HG03442 (cell line): ENCODE measurements around the gene PLCB4.
"Not testable (repeated sequence)": the region's sequence is repeated elsewhere in the genome, so short reads cannot be mapped to it uniquely, and the experiment has no call there.

Source experiments
- ATAC-seq: cut with Tn5 transposase; IDR thresholded peaks from one replicate; pipeline ENCODE4 v1.9.1; 2021; ENCODE audit warnings: mild to moderate bottlenecking, moderate library complexity; ENCODE audit not compliant: unreplicated experiment

The PLCB4 gene

DNA sequence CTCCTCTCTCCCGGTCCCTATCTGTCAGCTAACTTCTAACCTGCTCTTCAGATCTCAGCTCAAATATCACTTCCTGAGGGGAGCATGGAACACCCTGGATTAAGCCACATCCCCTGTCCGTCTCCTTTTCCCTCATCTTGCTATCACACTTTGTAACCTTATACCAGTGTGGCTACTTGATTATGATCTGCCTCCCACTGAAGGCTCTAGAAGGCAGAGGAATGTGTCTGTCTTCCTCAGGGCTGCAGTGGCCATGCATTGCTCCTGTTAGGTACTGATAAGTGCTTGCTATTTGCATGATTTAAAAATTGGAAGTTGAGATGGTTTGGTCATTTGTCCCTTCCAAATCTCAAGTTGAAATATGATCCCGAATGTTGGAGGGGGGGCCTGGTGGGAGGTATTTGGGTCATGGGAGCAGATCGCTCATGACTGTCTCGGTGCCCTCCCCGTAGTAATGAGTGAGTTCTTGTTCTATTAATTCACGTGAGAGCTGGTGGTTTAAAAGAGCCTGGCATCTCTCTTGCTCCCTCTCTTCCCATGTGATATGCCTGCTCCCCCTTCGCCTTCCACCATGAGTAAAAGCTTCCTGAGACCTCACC, 71.4 kb downstream of the PLCB4 start:
- ATAC-seq, result no peak

DNA sequence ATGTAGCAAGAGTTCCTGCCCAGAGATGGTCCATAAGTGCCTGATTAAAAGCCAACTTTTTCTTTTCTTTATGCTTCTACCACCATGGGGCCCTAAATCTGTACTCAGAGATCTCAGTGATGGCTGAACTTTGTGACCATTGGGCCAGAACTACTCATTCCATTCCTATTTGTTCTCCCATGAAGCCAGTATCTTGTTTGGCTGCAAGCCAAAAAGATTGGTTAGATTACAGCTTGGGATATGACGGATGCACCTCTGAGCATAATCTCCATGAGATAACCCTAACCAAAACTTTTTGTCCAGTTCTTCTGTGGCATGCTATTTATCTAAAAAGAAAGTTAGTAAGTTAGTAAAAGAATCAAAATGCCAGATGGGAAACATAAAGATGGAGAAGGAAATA, 72.2 kb downstream of the PLCB4 start:
- ATAC-seq, result no peak

DNA sequence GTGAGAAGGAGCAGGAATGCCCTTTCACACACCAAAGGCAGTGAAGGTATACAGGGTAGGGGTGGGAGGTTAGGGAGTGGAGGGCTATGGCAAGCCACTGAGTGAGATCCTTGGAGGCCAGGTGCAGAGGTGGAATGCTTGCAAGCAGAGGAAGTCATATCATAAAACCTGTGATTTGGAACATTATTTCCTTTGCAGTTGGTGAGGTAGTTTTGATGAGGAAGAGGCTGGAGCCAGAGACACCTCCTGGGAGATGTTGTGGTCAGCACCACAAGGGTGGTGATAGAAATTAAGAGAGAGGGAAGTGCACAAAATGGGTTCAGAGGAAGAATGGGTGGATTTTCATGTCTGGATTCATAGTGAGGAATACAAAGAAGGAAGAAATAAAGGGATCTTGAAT, 73.0 kb downstream of the PLCB4 start:
- no peak for ATAC-seq

DNA sequence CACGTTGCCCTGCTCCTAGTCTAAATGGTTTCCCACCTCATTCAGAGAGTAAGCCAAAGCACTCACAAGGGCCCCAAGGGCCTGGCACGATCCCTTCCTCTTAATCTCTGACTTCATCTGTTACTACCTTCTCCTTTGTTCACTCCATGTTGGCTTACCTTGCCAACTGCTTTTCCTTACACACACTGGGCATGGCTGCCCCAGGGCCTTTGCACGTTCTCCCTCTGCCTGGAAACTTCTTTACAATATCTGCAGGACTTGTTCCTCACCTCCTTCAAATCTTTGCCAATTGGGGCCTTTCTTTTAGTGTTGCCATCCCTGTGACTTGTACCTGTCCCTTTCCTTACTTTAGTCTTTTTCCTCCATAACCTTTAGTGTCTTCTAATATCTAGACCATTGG, 73.9 kb downstream of the PLCB4 start:
- no peak for ATAC-seq

DNA sequence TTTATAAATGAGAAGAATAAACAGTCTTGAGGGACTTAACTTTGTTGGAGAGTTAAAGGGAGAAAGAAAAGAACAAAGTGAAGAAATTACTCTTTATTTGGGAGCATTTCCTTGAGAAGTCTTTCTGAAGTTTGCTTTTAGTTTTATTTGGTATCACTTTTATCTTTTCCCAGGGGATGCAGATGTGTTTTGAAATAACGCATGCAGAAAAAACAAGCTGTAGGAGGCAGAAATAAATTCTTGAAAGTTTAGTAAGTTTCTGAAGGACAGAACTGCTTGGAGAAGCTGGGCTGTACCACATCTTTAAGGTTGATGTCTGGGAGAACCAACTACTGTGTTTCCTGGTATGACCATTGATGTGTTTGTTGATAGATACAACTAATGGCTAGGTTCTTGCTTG, 75.0 kb downstream of the PLCB4 start:
- ATAC-seq, result no peak

DNA sequence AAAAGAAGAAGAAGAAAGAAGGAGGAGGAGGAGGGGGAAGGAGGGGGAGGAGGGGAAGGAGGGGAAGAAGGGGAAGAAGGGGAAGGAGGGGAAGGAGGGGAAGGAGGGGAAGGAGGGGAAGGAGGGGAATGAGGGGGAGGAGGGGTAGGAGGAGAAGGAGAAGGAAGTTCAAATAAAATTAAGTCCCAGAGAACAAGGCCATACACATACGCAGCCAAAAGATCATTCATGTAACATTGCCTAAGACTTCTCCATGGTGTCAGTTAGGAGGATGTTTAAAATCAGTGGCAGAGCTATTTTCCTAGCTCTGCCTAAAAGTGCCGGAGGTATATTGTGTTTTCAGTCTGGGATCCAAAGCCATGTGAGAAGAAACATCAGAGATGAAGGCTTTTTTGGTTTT, 75.8 kb downstream of the PLCB4 start:
- ATAC-seq, result no peak

DNA sequence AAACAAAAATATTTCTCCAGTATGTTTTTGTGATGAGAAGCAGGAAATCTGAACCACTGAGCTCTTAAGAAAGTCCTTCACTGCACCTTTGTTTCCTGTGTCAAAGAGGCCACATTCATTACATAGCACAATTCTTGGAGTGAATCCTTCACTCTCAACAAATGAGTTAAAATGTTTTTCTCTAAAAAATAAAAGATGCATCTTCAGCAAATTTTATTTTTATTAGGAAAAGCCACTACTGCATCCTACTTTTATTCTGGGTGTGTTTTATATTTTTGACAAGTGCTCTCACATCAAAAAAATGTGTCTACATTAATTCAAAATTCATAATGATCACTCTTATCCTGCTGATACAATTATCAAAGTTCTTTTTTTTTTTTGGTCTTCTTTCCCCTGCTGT, 76.3 kb downstream of the PLCB4 start:
- no peak for ATAC-seq

DNA sequence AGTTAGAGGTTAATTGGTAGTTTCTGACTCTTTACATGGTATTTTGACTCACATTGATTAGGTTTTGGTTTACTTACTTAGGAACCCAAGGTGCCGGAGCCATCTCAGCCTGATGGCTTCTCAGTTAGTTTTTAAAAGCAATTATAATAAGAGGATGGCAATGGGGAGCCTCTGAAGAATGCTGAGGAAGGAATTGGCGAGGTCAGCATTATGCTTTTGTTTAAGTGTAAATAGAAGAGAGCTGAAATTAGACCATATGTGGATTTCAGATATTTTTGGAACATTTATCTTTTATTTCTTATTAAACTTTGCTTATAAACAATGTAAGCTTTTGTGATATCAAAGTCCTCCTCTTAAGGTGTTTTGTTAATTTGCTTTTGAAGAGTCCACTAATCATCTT, 77.8 kb downstream of the PLCB4 start:
- no peak for ATAC-seq

DNA sequence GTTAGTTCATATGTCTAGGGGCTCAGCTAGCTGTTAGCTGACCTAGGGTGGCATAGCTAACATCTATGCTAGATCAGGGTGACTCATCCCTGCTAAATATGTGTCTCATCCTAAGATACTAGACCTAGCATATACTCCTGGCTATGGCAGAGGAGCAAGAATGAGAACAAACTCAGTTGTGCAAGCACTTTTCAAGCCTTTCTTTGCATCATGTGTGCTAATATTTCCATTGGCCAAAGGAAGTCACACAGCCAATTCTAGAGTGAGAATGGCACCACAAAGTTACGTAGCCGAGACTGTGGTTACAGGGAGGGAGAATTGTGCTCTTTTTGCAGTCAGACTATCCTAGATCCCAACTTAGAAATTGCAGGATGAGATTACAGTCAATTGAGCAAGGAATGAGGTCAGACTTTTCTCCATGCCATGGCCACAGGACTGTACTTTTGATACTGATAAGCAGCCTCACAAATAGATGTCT, 78.7 kb downstream of the PLCB4 start:
- no peak for ATAC-seq

DNA sequence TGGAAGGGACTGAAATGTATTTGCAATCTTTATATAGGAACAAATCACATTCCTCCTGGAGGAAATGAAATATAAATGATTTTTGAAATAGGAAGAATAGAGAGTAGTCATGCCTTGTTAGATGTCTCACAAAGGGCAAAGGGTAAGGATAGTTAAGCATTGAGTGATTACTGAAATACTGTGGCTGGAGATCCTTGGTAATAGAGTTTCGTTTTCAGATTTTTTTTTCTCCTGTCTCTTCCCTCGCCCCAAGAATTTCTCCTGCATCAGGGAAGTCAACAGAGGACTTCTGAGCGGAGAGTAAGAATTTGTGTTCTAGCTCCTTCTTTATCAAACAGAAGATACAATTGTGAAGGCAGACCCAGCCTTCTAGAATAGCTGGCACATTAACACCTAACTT, 79.4 kb downstream of the PLCB4 start:
- ATAC-seq, result no peak

DNA sequence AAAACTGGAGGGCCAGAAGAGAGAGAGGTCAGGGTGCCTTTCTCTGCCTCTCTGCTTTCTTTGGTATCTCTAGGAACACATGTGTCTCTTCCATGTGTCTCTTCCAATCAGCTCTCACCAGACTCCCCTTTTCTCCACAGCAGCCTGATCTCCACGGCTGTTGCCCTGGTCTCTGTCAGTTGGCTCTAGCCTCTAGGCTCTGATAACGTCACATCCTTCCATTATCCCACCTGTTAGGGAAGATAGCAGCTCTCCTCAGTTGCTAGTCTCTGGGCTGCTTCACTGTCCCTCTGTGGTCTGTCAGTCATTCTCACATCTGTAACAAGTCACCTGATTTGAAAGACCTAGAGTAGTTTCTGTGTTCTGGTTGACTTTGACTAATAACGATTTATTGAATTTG, 80.2 kb downstream of the PLCB4 start:
- ATAC-seq, result no peak

DNA sequence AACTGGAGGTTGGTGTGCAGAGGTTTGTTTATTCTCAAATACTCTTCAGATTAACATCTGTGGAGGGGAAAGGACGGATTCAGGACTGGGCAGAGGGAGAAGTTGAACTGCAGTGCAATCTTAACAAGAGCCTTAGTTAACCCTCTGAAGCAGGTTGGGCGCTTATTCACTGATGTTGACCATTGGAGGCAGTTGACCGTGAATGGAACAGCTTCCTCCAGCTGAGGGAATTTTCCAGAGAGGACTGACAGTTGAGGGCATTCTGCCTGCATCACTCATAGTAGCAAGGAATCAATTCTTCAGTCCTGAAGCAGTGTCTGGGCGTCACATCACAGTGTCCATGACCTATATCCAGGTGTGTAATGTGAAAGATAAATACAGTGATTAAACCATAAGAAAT, 80.9 kb downstream of the PLCB4 start:
- no peak for ATAC-seq

DNA sequence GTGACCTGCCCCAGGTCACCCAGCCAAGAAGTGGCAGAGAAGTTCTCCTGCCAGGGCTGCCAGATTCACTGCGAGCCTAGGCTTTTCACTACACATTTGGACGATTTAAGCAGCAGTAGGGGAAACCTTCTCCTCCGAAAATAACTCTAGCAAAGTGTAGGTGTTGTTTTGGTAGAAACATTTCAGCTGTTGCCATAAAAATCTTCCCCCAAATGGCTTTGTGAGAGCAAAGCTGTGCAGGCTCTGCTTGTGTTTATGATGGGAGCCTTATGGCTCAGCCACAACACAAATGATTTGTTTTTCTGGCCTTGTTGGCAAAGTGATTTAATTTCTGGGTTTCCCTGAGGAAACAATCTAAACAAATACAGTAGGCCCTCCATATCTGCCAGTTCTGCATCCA, 81.8 kb downstream of the PLCB4 start:
- no peak for ATAC-seq

DNA sequence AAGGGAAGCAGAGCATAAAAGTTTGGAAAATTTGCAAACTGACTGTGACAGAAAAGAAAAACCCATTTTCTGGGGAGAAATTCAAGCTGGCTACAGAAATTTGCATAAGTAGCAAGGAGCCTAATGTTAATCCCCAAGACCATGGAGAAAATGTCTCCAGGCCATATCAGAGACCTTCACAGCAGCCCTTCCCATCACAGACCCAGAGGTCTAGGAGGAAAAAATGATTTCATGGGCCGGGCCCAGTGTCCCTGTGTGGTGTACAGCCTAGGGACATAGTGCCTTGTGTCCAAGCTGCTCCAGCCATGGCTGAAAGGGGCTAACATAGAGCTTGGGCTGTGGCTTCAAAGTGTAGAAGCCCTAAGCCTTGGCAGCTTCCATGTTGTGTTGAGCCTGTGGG, 83.3 kb downstream of the PLCB4 start:
- ATAC-seq, result not testable (repeated sequence)

DNA sequence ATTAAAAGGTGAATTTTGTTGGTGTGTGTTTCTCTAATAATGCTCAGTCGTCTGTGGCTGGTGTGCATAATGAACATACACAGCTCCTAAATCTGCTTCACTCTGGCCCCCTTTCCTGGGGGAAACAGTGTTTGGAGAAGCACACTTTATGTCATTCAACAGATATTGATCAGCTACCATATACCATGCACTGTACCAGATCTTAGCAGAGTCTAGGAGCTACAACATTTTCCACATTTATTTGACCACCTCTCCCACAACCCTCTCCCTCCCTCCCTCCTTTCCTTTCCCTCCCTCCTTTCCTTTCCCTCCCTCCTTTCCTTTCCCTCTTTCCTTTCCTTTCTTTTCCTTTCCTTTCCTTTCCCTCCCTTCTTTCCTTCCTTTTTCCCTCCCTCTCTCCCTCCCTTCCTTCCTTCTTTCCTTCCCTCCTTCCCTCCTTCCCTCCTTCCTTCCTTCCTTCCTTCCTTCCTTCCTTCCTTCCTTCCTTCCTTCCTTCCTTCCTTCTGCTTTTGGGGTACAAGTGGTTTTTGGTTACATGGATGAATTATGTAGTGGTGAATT, 85.7 kb downstream of the PLCB4 start:
- no peak for ATAC-seq

DNA sequence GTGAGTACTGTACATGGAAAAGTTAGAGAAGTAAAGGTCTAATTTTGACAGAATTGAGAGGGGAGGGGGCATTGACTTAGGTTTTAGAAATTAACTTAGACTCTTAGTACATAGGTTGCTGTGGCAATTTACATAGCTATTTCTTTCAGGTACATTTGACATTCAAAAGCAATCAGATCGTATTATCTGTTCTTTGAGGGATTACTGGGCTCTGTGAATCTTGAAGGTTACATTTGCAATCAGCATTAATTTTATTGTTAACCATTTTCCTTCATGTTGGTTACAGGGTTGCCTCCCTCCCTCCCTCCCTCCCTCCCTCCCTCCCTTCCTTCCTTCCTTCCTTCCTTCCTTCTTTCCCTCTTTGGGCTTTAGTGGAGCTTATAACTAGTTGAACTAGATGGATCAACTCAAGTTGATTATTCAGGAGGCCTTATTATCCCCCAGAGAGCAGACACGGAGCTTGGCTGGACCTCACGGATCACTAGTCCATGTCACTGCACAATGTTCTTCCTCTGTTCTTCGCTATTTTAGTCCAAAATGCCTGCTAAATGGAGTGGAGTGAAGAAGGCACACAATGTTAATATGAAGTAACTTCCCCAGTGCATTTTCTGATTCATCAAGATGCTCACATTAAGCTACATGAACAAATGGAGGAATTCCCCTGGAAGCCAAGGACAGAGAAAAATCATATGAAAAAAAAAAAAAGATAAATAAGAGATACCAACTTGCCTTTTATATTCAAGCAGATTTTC, 87.8 kb downstream of the PLCB4 start:
- ATAC-seq, result no peak

DNA sequence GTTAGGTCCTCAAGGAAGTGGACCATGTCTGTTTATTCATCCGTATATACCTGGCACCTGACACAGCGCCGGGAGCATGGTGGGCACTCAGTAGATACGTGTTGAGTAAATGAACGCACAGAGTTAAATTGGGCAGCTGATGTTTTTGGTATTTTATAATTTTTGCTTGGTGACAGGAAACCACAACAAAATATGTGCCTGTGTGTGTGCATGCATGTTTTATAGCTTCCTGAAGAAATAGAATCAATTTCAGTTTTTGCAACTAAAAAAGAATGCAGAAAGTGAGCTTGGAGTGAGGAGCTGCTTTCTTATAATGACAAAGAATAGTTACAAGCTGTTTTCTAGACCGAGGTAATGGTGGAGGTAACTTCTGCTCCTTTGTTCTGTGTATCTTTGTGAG, 91.4 kb downstream of the PLCB4 start:
- no peak for ATAC-seq

DNA sequence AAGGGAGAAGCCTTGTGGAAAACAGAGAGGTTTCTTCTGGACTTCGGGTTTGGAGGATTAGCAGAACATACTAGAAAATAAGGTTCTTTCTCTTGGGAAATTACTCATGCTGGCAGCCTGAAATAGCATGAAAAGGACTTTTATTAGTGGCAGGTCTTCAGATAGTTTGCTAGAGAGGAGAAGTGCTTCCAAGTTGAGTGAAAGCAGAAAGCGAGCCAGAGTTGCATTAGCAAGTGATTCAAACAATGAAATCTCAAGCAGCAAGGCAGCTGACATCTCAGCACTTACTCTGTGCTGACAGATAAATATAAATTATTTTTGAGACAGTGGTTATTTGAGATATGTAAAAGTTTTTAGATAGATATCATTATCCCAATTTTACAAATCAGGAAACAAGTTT, 91.9 kb downstream of the PLCB4 start:
- no peak for ATAC-seq

DNA sequence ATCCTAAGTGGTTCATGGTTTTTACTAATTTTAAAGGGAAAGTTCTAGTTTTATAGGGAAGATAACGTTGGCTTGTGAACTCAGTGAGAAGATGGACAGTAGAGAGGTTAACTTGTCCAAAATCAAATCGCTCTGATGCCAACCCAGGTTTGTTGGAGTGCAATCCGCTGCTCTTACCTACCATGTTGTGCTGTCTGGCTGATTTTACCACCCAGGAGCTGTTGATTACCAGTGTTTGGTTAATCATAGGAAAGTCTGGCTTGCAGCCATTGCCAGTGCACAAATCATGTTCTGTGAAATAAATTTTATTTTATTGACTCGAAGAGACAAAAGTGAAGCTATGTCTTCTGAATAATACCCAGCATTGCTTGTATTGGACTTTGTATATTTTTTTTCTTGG, 92.4 kb downstream of the PLCB4 start:
- ATAC-seq, result no peak

DNA sequence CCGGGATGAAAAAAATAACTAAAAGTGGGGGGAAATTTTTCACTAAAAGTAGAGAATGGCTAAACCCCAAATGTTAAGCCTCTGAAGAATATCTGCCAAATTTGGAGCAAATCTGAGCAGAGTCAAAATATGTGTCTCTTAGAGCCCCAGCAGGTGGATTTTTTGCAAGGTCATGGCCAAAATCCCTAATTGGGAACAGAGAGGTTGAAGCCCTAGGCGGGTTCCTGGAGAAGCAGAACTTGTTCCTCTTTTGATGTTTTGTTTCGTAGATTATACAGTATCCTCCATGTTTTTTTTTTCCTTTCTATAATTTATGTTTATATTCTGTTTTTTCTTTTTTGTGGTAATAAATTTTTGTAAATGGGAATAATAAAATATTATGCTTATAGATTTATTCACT, 94.4 kb downstream of the PLCB4 start:
- no peak for ATAC-seq

DNA sequence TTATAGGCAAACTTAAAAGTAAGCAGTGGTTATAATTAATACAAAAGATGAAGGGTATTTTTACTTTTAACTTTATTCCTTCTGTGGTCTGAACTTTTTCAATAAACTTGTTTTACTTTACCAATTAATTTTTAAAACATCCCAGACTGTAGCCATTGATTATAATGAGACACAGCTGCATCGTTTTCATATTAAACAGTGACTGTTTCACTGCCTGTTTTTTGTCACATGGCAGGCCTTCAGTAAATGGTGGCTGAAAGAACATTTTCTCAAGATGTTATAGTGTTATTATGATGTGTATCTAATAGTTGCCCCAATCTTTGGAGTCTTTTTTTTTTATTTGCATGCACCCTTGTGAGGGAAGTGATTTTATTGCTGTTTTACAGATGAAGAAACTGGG, 95.1 kb downstream of the PLCB4 start:
- no peak for ATAC-seq

DNA sequence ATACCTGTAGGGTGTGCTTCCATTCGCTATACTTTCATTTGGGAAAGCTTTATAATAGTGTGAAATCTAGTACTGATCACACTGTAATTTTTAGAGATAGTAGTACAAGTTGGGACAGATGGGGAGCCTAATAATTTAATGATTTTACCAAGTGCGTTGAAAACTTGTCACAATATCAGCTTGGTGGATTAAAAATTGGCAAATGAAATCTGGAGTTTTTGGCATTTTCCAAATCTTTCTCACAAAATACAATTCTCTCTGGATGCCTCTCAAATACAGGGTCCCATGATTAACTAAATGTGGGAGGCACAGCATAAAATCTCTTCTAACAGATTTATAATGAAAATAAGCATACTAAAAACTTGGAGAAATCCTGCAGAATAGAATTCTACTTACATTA, 96.4 kb downstream of the PLCB4 start:
- no peak for ATAC-seq
